MV-4-11 (cell line): ENCODE data around the gene ZBTB34.
"Not testable (repeated sequence)": the region's sequence is repeated elsewhere in the genome, so short reads cannot be mapped to it uniquely, and the experiment has no call there.

Source experiments
- DNase-seq: peaks from one replicate; lab custom pipeline; 2025; lab: John Stamatoyannopoulos, UW

The ZBTB34 gene

GRCh38 chr9:126860077-126860756, at the start of gene ZBTB34:
Gene ZBTB34, plus strand, starts transcription at chr9:126860639. Its CDS starts 18,761 bp downstream, at chr9:126879400.
- DNase-seq = peak; percentile 38

- DNase-seq = no peak
These were observed 47.4 kb upstream of the ZBTB34 start for GRCh38 chr9:126813072-126813471.

- no peak for DNase-seq
These were observed 46.3 kb upstream of the ZBTB34 start for GRCh38 chr9:126814091-126814490.

GRCh38 chr9:126817615-126818014, 42.8 kb upstream of the ZBTB34 start:
- DNase-seq = not testable (repeated sequence)

- DNase-seq = no peak
These were observed 42.0 kb upstream of the ZBTB34 start for GRCh38 chr9:126818482-126818881.

GRCh38 chr9:126819482-126819881, 41.0 kb upstream of the ZBTB34 start:
- no peak for DNase-seq

- no peak for DNase-seq
These were observed 38.2 kb upstream of the ZBTB34 start for GRCh38 chr9:126822278-126822677.

GRCh38 chr9:126822873-126823272, 37.6 kb upstream of the ZBTB34 start:
- DNase-seq = no peak

- DNase-seq = not testable (repeated sequence)
These were observed 36.4 kb upstream of the ZBTB34 start for GRCh38 chr9:126824052-126824451.

GRCh38 chr9:126827227-126827626, 33.2 kb upstream of the ZBTB34 start:
- DNase-seq = no peak

GRCh38 chr9:126829035-126829434, 31.4 kb upstream of the ZBTB34 start:
- DNase-seq = no peak

GRCh38 chr9:126830827-126831226, 29.6 kb upstream of the ZBTB34 start:
- DNase-seq = no peak

GRCh38 chr9:126832440-126832839, 28.0 kb upstream of the ZBTB34 start:
- DNase-seq = no peak

- no peak for DNase-seq
These were observed 27.4 kb upstream of the ZBTB34 start for GRCh38 chr9:126833020-126833419.

- DNase-seq = no peak
These were observed 26.6 kb upstream of the ZBTB34 start for GRCh38 chr9:126833710-126834345.

GRCh38 chr9:126834672-126835071, 25.8 kb upstream of the ZBTB34 start:
- DNase-seq = no peak

- no peak for DNase-seq
These were observed 24.2 kb upstream of the ZBTB34 start for GRCh38 chr9:126836216-126836615.

- DNase-seq = no peak
These were observed 22.2 kb upstream of the ZBTB34 start for GRCh38 chr9:126838055-126838811.

- DNase-seq = no peak
These were observed 21.5 kb upstream of the ZBTB34 start for GRCh38 chr9:126838895-126839294.

GRCh38 chr9:126839301-126839700, 21.1 kb upstream of the ZBTB34 start:
- DNase-seq = no peak

- no peak for DNase-seq
These were observed 18.1 kb upstream of the ZBTB34 start for GRCh38 chr9:126842220-126842842.

GRCh38 chr9:126842977-126843799, 17.3 kb upstream of the ZBTB34 start:
- peak; percentile 71 for DNase-seq
